Spleen (tissue), 11 donors: ENCODE results near the gene CCDC181. TPM values are rescaled to one million over a fixed set of nuclear protein-coding genes. Genes with fewer than 3 reads are reported as not detected.

Experiments
- DNase-seq: peaks from one replicate; pipeline ENCODE4 v3.0.0-alpha.2; 2020
- H3K27ac ChIP-seq, 8 donors: fragments of 200-600 bp; sonication (generic) in 7 of 8; 1 replicate in 4 of 8; 2 replicates in 4 of 8; pipeline versions ENCODE4 v1.5.0 to v1.8.0; 2016 to 2021; ENCODE audit warnings: inconsistent platforms in 4 of 8, mild to moderate bottlenecking in 4 of 8, moderate library complexity in 1 of 8
- H3K27me3 ChIP-seq, 7 donors: fragments of 200-600 bp; sonication (generic) in 6 of 7; replicated peaks in 1 of 7; 1 replicate in 4 of 7; 2 replicates in 3 of 7; pipeline versions ENCODE4 v1.5.0 to v1.8.0; 2016 to 2021; ENCODE audit warnings: inconsistent platforms in 3 of 7, mild to moderate bottlenecking in 1 of 7
- H3K36me3 ChIP-seq, 6 donors: fragments of 200-600 bp; sonication (generic) in 5 of 6; 1 replicate in 4 of 6; 2 replicates in 2 of 6; pipeline versions ENCODE4 v1.5.0 to v1.8.0; 2016 to 2021; ENCODE audit warnings: inconsistent platforms in 2 of 6
- H3K4me1 ChIP-seq, 6 donors: fragments of 200-600 bp; sonication (generic) in 5 of 6; 1 replicate in 3 of 6; 2 replicates in 3 of 6; pipeline versions ENCODE4 v1.5.0 to v1.8.0; 2016 to 2021; ENCODE audit warnings: inconsistent platforms in 3 of 6
- H3K4me3 ChIP-seq, 8 donors: fragments of 200-600 bp; sonication (generic) in 7 of 8; 1 replicate in 4 of 8; 2 replicates in 4 of 8; pipeline versions ENCODE4 v1.5.0 to v1.8.0; 2016 to 2021; ENCODE audit warnings: inconsistent platforms in 4 of 8, mild to moderate bottlenecking in 4 of 8, moderate library complexity in 2 of 8
- H3K9me3 ChIP-seq, 8 donors: fragments of 200-600 bp; sonication (generic) in 7 of 8; 1 replicate in 4 of 8; 2 replicates in 4 of 8; pipeline versions ENCODE4 v1.5.0 to v1.8.0; 2016 to 2021; ENCODE audit warnings: inconsistent platforms in 4 of 8
- CTCF ChIP-seq, 11 experiments: fragments of 200-600 bp in 7 of 11; fragments of 450-650 bp in 4 of 11; sonication (generic) in 4 of 11; IDR thresholded peaks in 8 of 11; conservative IDR thresholded peaks in 3 of 11; 1 replicate in 7 of 11; 2 replicates in 4 of 11; pipeline versions ENCODE4 v1.4.0 to v1.8.0; 2016 to 2021; ENCODE audit warnings: antibody characterized with exemption in 11 of 11, inconsistent platforms in 4 of 11, mild to moderate bottlenecking in 1 of 11
- POLR2A ChIP-seq, 3 donors: fragments of 450-650 bp; IDR thresholded peaks; one replicate each; pipeline ENCODE4 v1.5.1; 2017; ENCODE audit warnings: antibody characterized with exemption in 3 of 3, mild to moderate bottlenecking in 1 of 3
- POLR2AphosphoS5 ChIP-seq, 3 donors: sonication (generic); formaldehyde crosslinking; IDR thresholded peaks; one replicate each; pipeline ENCODE4 v1.5.1; 2017; ENCODE audit warnings: antibody characterized with exemption in 3 of 3
- WGBS, 5 donors: extraction: QIAGEN DNeasy Blood & Tissue Kit in 3 of 5; methylation state at CpG; one replicate each; pipeline versions ENCODE4 v1.1.5 to v1.1.7; 2013 to 2018; 5-methylcytosine and 5-hydroxymethylcytosine counted together
- intact Hi-C: fragments of 100-400 bp; cut with DNase I; formaldehyde crosslinking; loops from one replicate; pipeline ENCODE4 v1.15.0; 2023; ENCODE audit warnings: low total_unique reads
- polyA plus RNA-seq, 3 donors: library from polyadenylated mRNA; stranded (reverse); fragments of 200-250 nt; gene quantifications; one replicate each; pipeline ENCODE4 v1.2.1, GENCODE V29; 2013
- total RNA-seq, 7 donors: library from RNA; depleted of rRNA in 3 of 7; stranded (reverse); fragments of >200 nt in 3 of 7; fragmentation: NEBNext Ultra II Directional in 4 of 7; extraction: Animal tissue kit (Norgen Biotek cat#: 25700) in 4 of 7; gene quantifications; one replicate each; pipeline versions ENCODE4 v1.1.0 to v1.2.1, GENCODE V29; 2016 to 2021
- donor health status: healthy with polysubstance abuse.
- donor health status: DM: no; HTN: no; CAD: no; lungs with moderate emphysema.
- donor health status: DM: no; HTN: no; CAD: no.
- donor health status: Bipolar disorder and iron deficiency.
- donor health status: healthy.
- donor health status: DM: no; HTN: no; CAD: no.
- donor health status: DM: yes; HTN: yes; CAD: no.

Gene CCDC181
- total and polyA plus RNA-seq, 10 donors, result 0.03 TPM; not detected in 9

GRCh38 chr1:169462385-169462784 is 35.1 kb upstream of the CCDC181 start:
- Histone ChIP-seq H3K4me1 (peaks cover 0 to 9% (median 4%) of the 10 kb centered on the region in 6 donors), H3K36me3 (peaks cover 0 to 10% (median 0%) of the 10 kb centered on the region in 6 donors), H3K27ac (no peak overlapping the region), H3K4me3 (no peak overlapping the region), H3K9me3 (peaks cover under 1 to 11% (median 11%) of the 10 kb centered on the region in 8 donors), H3K27me3 (peaks cover 0 to 22% (median 8%) of the 10 kb centered on the region in 7 donors)
- intact Hi-C loops, result no loop called here
- no peak for TF ChIP-seq POLR2A (IDR thresholded peaks at IDR 0.05)
- TF ChIP-seq POLR2AphosphoS5 (IDR thresholded peaks at IDR 0.05), result no peak
- no peak for TF ChIP-seq CTCF (IDR thresholded peaks at IDR 0.05 in 8 of 11, conservative IDR thresholded peaks at IDR 0.05 in 3 of 11)
- WGBS, 5 donors, result 93 to 98% (median 96%) methylated on average over 5 of the region's 5 CpGs
- DNase-seq, result no peak

GRCh38 chr1:169461390-169462000 is 34.2 kb upstream of the CCDC181 start:
- no peak for DNase-seq
- Histone ChIP-seq H3K36me3 (peaks cover 0 to 8% (median 0%) of the 10 kb centered on the region in 6 donors), H3K4me3 (no peak overlapping the region), H3K27me3 (peaks cover 0 to 22% (median 8%) of the 10 kb centered on the region in 7 donors), H3K9me3 (peaks cover 5 to 20% (median 19%) of the 10 kb centered on the region in 8 donors), H3K4me1 (peaks cover 0 to 9% (median 4%) of the 10 kb centered on the region in 6 donors), H3K27ac (no peak overlapping the region)
- no peak for TF ChIP-seq POLR2AphosphoS5 (IDR thresholded peaks at IDR 0.05)
- TF ChIP-seq POLR2A (IDR thresholded peaks at IDR 0.05), result no peak
- TF ChIP-seq CTCF (IDR thresholded peaks at IDR 0.05 in 8 of 11, conservative IDR thresholded peaks at IDR 0.05 in 3 of 11), result no peak
- intact Hi-C loops, result no loop called here
- WGBS, 5 donors, result 66 to 84% (median 77%) methylated on average over 4 of the region's 4 CpGs

GRCh38 chr1:169460191-169460833 is 33.0 kb upstream of the CCDC181 start:
- intact Hi-C loops, result no loop called here
- no peak for DNase-seq
- Histone ChIP-seq H3K36me3 (peaks cover 0 to 1% (median 0%) of the 10 kb centered on the region in 6 donors), H3K27me3 (peaks cover 0 to 22% (median 8%) of the 10 kb centered on the region in 7 donors), H3K4me3 (peak overlapping the region in 6 of 8 donors; percentile 4 to 49 (median 16)), H3K4me1 (peaks cover 0 to 9% (median 4%) of the 10 kb centered on the region in 6 donors), H3K9me3 (peaks cover 5 to 27% (median 21%) of the 10 kb centered on the region in 8 donors), H3K27ac (peak overlapping the region in 5 of 8 donors; percentile 6 to 82 (median 43))
- WGBS, 5 donors, result 13 to 21% (median 19%) methylated on average over 34 to 35 of the region's 35 CpGs
- TF ChIP-seq POLR2A (IDR thresholded peaks at IDR 0.05) (no peak), POLR2AphosphoS5 (IDR thresholded peaks at IDR 0.05) (peak in 1 of 3 donors; percentile 44), CTCF (IDR thresholded peaks at IDR 0.05 in 8 of 11, conservative IDR thresholded peaks at IDR 0.05 in 3 of 11) (no peak)

- peaks cover 0 to 22% (median 8%) of the 10 kb centered on the region in 7 donors for H3K27me3 ChIP-seq
- no peak overlapping the region for H3K4me3 ChIP-seq
- 90 to 96% (median 95%) methylated on average over 1 of the region's 1 CpG for WGBS, 5 donors
- H3K27ac ChIP-seq, result no peak overlapping the region
- intact Hi-C loops, result no loop called here
- peaks cover 0 to 9% (median 4%) of the 10 kb centered on the region in 6 donors for H3K4me1 ChIP-seq
- no peak for DNase-seq
- no peaks in the 10 kb centered on the region for H3K36me3 ChIP-seq
- H3K9me3 ChIP-seq, result peaks cover 5 to 27% (median 21%) of the 10 kb centered on the region in 8 donors
- TF ChIP-seq POLR2A (IDR thresholded peaks at IDR 0.05) (no peak), POLR2AphosphoS5 (IDR thresholded peaks at IDR 0.05) (no peak), CTCF (IDR thresholded peaks at IDR 0.05 in 8 of 11, conservative IDR thresholded peaks at IDR 0.05 in 3 of 11) (no peak)
Measured at GRCh38 chr1:169457443-169457842, 30.2 kb upstream of the CCDC181 start.
